GM21825 (cell line): Measurements from ENCODE around the gene FRMD1.

Experiments
- ATAC-seq: cut with Tn5 transposase; IDR thresholded peaks from one replicate; pipeline ENCODE4 v1.9.1; 2021; ENCODE audit warnings: mild to moderate bottlenecking, moderate library complexity; ENCODE audit not compliant: unreplicated experiment

FRMD1 gene

DNA sequence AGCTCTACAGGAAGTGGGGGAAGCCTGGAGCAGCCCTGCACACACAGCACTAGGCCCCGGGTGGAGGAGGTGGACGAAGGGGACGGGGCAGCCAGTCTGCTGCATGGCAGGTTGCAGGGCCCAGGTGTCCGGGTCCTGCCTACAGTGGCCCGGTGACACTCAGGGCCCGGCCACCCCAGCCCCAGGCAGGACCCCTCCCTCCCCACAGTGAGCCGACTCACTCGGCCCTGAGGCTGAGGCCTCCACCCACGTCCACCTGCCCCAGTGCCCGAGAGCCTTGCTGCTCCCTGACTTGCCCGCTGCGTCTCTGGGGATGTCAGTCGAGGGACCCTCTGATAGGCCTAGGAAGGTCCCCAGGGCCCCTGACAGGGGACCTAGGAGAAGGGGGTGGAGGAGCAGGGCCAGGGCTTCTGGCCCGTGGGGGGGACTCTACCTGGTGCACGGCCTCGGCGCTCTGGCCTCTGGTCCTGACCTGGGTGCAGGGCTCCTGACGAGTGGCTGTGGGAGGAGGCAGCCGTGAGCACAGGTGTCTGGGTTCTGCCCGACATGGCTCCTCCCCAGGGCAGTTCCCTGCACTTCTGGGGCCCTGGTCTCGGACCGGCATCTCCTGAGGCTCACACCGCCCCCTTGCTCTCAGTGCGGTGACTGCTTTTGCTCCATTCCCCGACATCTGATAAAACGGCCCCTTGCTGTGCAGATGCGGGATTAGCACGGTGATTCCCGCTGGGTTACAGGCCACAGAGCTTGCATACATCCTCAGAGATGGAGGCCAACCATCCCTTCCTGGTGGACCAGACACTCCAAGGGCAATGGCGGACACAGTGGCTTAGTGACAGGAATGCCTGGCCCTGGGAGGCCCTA lies 20.1 kb downstream of the FRMD1 start:
- no peak for ATAC-seq

DNA sequence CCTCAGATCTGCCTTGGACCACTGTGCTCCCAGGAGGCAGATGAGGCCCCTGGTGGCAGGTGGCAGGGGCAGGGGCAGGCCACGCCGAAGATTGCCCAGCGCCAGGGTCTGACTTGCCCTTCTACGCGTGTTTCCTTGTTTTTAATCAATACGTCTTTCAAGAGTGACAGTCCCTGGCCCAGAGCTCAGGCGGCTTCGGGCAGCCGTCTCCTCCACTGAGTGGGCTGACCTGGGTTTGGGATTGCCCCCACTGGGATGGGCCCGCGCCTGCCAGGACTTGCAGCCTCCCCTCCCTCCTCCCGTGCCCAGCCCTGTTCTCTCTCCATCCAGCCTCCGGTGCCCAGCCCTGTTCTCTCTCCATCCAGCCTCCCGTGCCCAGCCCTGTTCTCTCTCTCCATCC lies 21.2 kb downstream of the FRMD1 start:
- no peak for ATAC-seq

- ATAC-seq, result no peak
Measured at GRCh38 chr6:168056892-168057527, 22.0 kb downstream of the FRMD1 start.

DNA sequence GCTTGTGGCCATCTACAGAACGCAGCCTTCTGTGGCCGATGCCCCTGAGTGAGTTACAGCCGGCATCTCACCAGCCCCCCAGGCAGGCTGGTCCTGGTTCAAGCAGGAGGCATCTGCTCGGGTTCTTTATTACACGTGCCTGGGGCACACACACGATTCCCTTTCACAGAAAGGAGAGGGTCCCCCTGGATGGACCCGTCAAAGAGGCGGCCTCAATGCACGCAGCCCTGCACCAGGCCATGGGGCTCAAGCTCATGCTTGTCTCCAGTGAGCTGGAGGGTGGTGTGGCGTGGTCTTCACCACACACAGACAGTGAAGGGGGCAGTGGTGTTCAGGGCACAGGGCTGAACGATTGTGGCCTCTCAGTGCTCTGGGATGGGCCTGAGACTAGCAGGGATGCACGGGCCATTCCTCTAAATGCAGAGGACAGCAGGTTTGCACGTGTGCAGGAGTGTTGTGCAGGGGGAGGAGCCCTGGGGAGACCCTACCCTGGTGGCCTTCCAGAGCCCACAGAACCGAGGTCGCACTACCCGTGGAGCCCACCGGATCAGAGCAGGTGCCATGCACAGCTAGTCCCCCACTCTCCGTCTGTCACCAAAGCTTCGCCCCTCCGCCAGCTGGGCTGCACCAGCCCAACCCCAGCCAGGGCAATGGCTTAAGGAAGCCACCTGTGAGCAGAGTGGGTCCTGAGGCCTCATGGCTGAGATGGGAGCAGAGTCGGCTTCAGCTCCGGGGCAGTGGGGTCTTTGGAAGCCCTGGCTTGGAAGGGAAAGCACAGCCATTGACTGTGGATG lies 23.1 kb downstream of the FRMD1 start:
- ATAC-seq, result no peak

DNA sequence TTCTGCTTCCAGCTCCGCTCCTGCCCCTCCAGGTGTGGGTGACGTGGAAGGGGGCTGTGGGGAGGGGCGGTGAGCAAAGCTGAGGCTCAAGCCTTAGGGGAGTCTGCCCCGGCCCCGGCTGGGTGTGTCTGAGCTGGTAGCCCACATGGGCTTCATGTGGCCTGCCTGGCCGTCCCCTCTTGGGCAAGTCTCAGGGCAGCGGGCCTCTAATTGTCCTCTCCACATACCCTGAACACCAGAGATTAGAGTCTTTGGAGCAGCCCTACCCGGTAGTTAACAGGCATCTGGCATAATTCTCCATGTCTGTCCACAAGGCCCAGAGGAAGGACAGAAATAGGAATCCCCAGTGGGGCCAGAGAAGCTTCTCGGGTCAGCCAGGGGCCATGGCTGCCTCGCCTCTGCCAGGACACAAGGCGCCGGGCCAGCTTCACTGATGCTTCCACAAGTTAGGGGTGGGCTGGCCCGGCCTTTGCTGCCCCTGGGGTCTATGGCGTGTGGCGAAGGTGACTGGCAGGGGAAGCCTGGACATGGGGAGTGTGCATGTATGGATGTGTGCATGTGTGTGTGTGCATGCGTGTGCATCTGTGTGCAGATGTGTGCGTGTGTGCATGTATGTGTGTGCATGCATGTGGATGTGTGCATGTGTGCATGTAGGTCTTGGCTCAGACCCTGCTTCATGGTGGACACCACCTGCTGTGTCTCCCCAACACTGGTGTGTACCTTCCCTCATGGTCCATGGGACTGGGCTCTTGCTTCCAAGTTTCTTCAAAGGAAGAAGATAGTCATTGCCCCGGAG lies 24.0 kb downstream of the FRMD1 start:
- no peak for ATAC-seq

DNA sequence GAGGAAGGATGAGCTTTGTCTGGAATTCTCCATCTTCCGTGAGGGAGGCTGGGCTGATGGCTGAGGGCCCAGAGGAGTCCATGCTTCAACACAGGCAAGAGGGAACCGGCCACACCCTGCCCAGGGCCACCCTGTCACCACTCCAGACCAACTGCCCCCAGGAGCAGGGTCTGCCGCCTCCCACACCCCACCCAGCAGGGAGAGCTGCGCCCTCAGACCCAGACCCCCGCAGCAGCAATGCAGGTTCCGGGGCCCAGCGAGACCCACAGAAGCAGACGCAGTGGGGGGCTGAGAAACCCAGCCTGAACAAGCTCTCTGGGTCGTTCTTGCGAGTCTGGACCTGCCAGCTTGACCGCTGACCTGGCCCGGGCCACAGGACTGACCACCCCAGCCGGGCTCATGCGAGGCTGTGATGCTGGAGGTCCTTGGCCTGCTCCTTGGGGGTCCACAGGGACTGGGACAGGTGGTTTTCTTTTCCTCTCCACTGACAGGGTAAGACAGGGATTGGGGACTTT lies 25.0 kb downstream of the FRMD1 start:
- ATAC-seq, result no peak

- ATAC-seq, result no peak
Measured at GRCh38 chr6:168053086-168053956, 25.7 kb downstream of the FRMD1 start.

DNA sequence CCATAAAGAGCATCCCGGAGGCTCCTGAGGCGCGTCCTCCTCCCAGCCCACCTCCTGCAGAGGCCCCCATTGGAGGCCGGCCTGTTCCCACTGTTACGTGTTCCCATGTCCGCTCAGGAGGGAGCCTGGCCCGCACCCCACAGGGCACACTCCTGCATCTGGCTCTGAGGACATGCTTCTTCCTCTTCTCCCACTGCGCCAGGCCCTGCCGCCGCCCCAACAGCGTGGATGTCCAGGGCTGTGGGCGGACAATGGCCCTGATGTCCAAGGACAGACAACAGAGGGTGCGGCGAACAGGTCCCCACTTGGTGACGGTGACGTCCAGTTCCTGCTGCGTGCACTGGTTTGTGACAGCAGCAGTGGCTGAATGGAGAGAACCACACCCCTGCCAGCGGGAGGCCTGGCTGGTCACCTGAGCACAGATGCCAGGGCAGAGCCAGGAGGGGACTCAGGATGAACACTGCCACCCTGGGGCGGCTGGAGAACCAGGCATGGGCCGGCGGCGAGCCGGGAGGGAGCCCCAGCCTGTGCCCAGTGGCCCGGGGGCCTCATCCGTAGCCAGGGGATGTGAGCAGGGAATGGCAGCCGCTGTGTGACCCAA lies 26.6 kb downstream of the FRMD1 start:
- no peak for ATAC-seq

DNA sequence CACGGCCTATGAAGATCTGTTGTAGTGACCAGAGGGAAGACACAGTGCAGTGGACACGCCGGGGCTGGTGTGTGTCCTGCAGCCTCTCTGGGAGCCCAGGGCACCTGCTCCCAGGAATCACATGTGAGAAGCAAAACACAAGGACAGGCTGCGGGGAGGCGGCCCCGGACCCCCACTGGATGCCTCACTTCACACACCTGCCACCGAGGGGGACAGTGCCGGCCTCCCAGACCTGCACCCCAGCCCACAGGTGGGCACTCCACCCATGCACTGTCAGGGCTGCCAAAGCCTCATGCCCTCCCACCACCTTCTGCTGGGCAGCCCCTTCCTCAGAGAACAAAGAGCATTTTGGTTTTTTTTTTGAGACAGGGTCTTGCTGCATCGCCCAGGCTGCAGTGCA lies 27.4 kb downstream of the FRMD1 start:
- no peak for ATAC-seq

- ATAC-seq, result no peak
Measured at GRCh38 chr6:168050881-168051586, 28.0 kb downstream of the FRMD1 start.

DNA sequence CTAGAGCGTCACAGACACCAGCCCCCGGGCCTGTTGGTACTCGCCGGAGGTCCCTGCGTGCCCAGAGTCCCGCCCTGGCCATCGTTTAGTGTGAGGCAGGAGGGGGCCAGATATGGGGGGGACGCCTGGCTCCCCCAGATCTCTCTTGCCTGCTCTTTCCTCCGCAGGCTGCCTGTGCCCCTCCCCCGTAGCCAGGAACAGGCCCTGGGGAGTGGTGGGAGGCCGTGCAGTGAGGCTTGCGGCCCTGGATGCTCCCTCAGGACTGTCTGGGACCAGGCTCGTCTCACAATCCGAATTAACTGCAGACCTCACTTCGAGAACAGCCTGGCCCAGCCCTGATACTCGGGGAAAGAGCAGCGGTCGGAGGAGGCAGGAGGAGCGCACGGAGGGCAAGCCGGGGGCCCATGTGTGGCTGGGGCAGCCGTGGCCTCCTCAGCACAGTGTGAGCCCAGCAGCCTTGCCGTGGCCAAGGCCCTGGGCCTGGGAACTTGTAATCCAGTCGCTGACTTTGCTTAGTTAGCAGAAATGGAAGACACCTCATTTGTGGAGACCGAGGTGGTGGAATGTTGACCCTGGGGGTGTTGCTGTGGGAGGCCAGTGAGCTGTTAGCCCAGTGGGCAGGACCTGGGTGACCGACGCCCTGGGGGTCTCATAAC lies 28.7 kb downstream of the FRMD1 start:
- ATAC-seq, result no peak

GRCh38 chr6:168049706-168050224 lies 29.2 kb downstream of the FRMD1 start:
- no peak for ATAC-seq

- ATAC-seq, result no peak
Measured at GRCh38 chr6:168049277-168049676, 29.7 kb downstream of the FRMD1 start.

DNA sequence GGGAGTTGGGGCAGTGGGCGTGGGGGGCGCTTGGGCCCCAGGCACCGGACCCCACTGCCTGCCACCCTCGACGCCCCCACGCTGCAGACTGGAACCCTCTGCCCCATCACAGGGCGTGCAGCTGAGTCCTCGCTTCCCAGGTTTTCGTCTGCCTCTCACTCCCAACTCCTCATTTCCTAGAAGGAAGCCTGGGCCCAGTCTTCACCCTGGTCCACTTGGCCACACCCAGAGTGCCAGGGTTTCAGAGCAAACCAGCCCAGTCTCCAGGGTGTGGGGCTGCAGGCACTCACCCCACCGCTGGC lies 30.3 kb downstream of the FRMD1 start:
- ATAC-seq, result no peak

- no peak for ATAC-seq
Measured at GRCh38 chr6:168047841-168048723, 30.9 kb downstream of the FRMD1 start.

- no peak for ATAC-seq
Measured at GRCh38 chr6:168046696-168047095, 32.3 kb downstream of the FRMD1 start.
